ENCODE results near the gene TNFAIP8. TPM values are rescaled to one million over a fixed set of nuclear protein-coding genes. Genes with fewer than 3 reads are reported as not detected.
A peak's percentile ranks its signal among the peaks of the same experiment; 100 is the strongest.

The TNFAIP8 gene
- 120 TPM for total RNA-seq
- polyA plus RNA-seq: 100 to 1,000 TPM; 183 to 244 (median 202) TPM

DNA sequence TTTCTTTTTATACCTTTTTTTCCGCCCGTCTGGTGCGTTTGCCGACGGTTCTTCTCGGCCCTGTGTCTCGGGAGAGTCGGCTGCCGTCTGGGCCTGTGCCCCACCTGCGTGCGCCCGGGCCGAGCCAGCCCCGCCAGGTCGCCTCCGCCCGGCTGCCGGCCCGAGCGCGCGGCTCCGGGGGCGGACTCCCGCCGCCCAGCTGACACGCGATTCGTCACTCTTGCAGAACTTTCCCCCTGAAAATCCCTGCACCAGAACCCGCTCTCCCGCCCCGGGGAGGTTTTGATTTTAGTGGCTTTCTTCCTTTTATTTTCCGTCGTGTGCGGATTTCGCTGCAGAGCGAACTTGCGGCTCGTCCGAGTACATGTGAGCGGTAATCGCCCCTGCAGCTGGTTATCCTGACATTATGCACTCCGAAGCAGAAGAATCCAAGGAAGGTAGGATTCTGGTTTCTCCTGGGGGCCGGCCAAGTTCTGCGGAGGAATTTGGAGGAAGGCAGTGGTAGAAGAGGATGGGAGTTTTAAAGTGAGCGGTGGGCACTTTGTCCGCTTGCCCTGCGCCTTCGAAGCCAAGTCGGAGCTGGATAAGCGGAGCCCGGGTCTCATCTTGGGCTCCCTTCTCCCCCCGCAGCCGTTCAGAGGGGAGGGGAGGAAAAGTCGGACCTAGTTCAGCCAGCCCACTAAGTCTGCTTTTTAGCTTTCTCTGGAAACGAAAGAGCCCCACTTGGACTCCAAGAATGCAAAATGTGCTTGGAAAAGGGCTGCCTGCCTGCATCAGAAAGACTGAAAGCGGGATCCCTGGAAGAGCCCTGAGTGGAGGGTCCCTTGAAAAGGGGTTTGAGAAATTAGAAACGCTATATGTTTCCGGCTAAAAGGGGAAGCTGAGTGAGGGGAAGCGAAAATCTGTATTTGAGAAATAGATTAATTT, at the start of gene TNFAIP8:
Gene TNFAIP8 (plus strand): TSS at position 335 of the 927 bp plus-strand sequence. CDS start 72 bp downstream, at position 407.
- Histone ChIP-seq H3K27me3 (ENCODE audit: control insufficient read depth, insufficient read depth, low read length) (no peaks in the 10 kb centered on the region), H3K36me3 (ENCODE audit: control insufficient read depth, insufficient read depth, low read length) (no peaks in the 10 kb centered on the region), H3K9me3 (ENCODE audit: control insufficient read depth in 2 of 2, low read length in 2 of 2) (no peaks in the 10 kb centered on the region), H3K4me3 (ENCODE audit: low read depth, low read length) (peak within 1 kb of the TSS; percentile 87), H3K4me1 (ENCODE audit: control insufficient read depth, insufficient read depth, low read length, poor library complexity, severe bottlenecking) (peaks cover 96% of the 10 kb centered on the region), H3K27ac (ENCODE audit: insufficient read depth, low read length, poor library complexity, severe bottlenecking) (peak within 1 kb of the TSS; percentile 75)
- peak; percentile 21 to 46 (median 46) for DNase-seq
- Mint-ChIP-seq H3K9me3 (no peaks in the 10 kb centered on the region), H3K4me3 (peak within 1 kb of the TSS; percentile 71 to 94 (median 90)), H3K27me3 (no peaks in the 10 kb centered on the region), H3K4me1 (peaks cover 49 to 95% (median 80%) of the 10 kb centered on the region in 4 donors), H3K27ac (peak within 1 kb of the TSS; percentile 93 to 97 (median 95)), H3K36me3 (peaks cover 20% of the 10 kb centered on the region)
- peak; percentile 36 to 40 for ATAC-seq (ENCODE audit: low read depth in 2 of 2)

- H3K36me3 Mint-ChIP-seq: peaks cover 29% of the 10 kb centered on the region
- Histone ChIP-seq H3K4me1 (ENCODE audit: control insufficient read depth, insufficient read depth, low read length, poor library complexity, severe bottlenecking) (peaks cover 97% of the 10 kb centered on the region), H3K9me3 (ENCODE audit: control insufficient read depth in 2 of 2, low read length in 2 of 2) (no peaks in the 10 kb centered on the region), H3K27ac (ENCODE audit: insufficient read depth, low read length, poor library complexity, severe bottlenecking) (no peak overlapping the region), H3K27me3 (ENCODE audit: control insufficient read depth, insufficient read depth, low read length) (no peaks in the 10 kb centered on the region), H3K4me3 (ENCODE audit: low read depth, low read length) (no peak overlapping the region), H3K36me3 (ENCODE audit: control insufficient read depth, insufficient read depth, low read length) (peaks cover 2% of the 10 kb centered on the region)
- DNase-seq: no peak
- H3K27ac Mint-ChIP-seq: no peak overlapping the region
- no peaks in the 10 kb centered on the region for H3K27me3 Mint-ChIP-seq
- no peak overlapping the region for H3K4me3 Mint-ChIP-seq
- ATAC-seq (ENCODE audit: low read depth in 2 of 2): no peak
- peaks cover 0 to 2% (median 0%) of the 10 kb centered on the region in 7 donors for H3K9me3 Mint-ChIP-seq
- H3K4me1 Mint-ChIP-seq: peaks cover 44 to 98% (median 78%) of the 10 kb centered on the region in 4 donors
Observed at GRCh38 chr5:119307170-119307569, 48.6 kb upstream of the TNFAIP8 start.

DNA sequence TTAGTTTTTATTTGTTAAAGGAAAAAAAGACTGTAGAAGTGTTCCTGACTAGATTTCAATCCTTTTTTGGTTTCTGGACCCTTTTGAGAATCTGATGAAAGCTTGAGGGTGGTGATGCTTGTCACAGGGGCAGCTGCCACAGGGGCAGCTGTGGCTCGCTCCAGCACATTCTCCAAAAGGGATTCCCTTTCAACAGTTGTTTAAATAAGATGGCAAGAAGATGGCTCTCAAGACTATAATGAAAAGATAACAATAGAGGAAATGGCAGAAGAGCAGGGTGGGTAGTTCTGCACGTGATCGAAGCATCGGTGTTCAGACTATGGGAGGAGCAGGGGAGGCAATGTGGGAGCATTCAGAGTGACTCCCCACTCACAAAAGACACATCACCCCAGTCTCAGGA, 46.5 kb upstream of the TNFAIP8 start:
- Mint-ChIP-seq H3K27ac (peak overlapping the region; percentile 89 to 98 (median 96)), H3K4me3 (peak overlapping the region; percentile 76 to 90 (median 80)), H3K9me3 (peaks cover 0 to 2% (median 0%) of the 10 kb centered on the region in 7 donors), H3K4me1 (peaks cover 44 to 98% (median 74%) of the 10 kb centered on the region in 4 donors), H3K27me3 (no peaks in the 10 kb centered on the region), H3K36me3 (peaks cover 26% of the 10 kb centered on the region)
- ATAC-seq (ENCODE audit: low read depth in 2 of 2): no peak
- Histone ChIP-seq H3K36me3 (ENCODE audit: control insufficient read depth, insufficient read depth, low read length) (no peaks in the 10 kb centered on the region), H3K27ac (ENCODE audit: insufficient read depth, low read length, poor library complexity, severe bottlenecking) (peak overlapping the region; percentile 72), H3K9me3 (ENCODE audit: control insufficient read depth in 2 of 2, low read length in 2 of 2) (no peaks in the 10 kb centered on the region), H3K4me3 (ENCODE audit: low read depth, low read length) (peak overlapping the region; percentile 70), H3K27me3 (ENCODE audit: control insufficient read depth, insufficient read depth, low read length) (no peaks in the 10 kb centered on the region), H3K4me1 (ENCODE audit: control insufficient read depth, insufficient read depth, low read length, poor library complexity, severe bottlenecking) (peaks cover 97% of the 10 kb centered on the region)
- DNase-seq: no peak

DNA sequence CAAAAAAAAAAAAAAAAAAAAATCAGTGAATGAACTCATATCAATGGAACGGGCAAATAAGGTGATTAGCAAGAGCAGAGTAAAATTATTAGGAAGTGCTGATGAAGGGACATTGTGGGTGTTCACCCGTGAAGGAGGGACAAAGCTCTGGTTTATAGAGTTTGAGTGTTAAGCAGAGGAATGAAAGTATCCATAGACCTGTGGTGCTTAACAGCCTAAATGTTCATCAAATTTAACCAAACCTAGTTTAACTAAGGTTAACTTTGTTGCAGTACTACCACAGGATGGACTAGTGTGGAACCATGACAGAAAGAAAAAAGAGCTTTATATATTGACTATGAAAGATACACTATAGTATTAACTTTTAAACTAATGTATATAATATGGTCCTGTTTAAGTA, 44.1 kb upstream of the TNFAIP8 start:
- H3K27me3 Mint-ChIP-seq: no peaks in the 10 kb centered on the region
- ATAC-seq (ENCODE audit: low read depth in 2 of 2) (no peak), DNase-seq (no peak)
- Histone ChIP-seq H3K4me3 (ENCODE audit: low read depth, low read length) (no peak overlapping the region), H3K36me3 (ENCODE audit: control insufficient read depth, insufficient read depth, low read length) (peaks cover 4% of the 10 kb centered on the region), H3K27ac (ENCODE audit: insufficient read depth, low read length, poor library complexity, severe bottlenecking) (no peak overlapping the region), H3K4me1 (ENCODE audit: control insufficient read depth, insufficient read depth, low read length, poor library complexity, severe bottlenecking) (peaks cover 97% of the 10 kb centered on the region), H3K9me3 (ENCODE audit: control insufficient read depth in 2 of 2, low read length in 2 of 2) (no peaks in the 10 kb centered on the region), H3K27me3 (ENCODE audit: control insufficient read depth, insufficient read depth, low read length) (no peaks in the 10 kb centered on the region)
- peak overlapping the region; percentile 7 to 93 (median 22) for H3K27ac Mint-ChIP-seq
- H3K36me3 Mint-ChIP-seq: peaks cover 22% of the 10 kb centered on the region
- peak overlapping the region in 2 of 4 donors; percentile 5 to 76 for H3K4me3 Mint-ChIP-seq
- peaks cover 0 to 2% (median 0%) of the 10 kb centered on the region in 7 donors for H3K9me3 Mint-ChIP-seq
- peaks cover 53 to 98% (median 73%) of the 10 kb centered on the region in 4 donors for H3K4me1 Mint-ChIP-seq

GRCh38 chr5:119312403-119312802, 43.4 kb upstream of the TNFAIP8 start:
- H3K27ac ChIP-seq (ENCODE audit: insufficient read depth, low read length, poor library complexity, severe bottlenecking): peak overlapping the region; percentile 70

DNA sequence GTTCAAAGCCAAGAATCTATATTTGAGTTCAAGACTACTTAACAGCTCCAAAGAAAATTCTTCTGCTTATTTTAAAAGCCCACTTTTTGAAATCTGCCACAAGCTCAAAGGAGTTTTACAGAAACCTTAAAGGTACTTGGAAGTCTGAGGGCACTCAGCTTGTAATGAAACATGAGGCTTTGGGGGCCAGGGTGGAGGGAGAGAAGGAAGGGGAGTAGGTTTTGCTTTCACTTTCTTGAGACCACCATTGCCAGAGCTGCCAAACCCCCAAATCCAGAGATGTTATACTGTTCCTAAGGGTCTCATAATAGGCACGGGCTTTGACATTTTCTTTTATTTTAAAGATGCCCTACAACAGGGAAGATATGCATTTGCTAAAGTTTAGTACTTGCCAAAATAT, 42.6 kb upstream of the TNFAIP8 start:
- ATAC-seq (ENCODE audit: low read depth in 2 of 2) (no peak), DNase-seq (no peak)
- Mint-ChIP-seq H3K27ac (peak overlapping the region in 2 of 3 donors; percentile 89 to 93), H3K4me1 (peaks cover 57 to 96% (median 73%) of the 10 kb centered on the region in 4 donors), H3K4me3 (peak overlapping the region in 3 of 4 donors; percentile 7 to 83 (median 64)), H3K27me3 (no peaks in the 10 kb centered on the region), H3K9me3 (peaks cover 0 to 2% (median 0%) of the 10 kb centered on the region in 7 donors), H3K36me3 (peaks cover 21% of the 10 kb centered on the region)
- Histone ChIP-seq H3K27me3 (ENCODE audit: control insufficient read depth, insufficient read depth, low read length) (no peaks in the 10 kb centered on the region), H3K36me3 (ENCODE audit: control insufficient read depth, insufficient read depth, low read length) (peaks cover 7% of the 10 kb centered on the region), H3K27ac (ENCODE audit: insufficient read depth, low read length, poor library complexity, severe bottlenecking) (peak overlapping the region; percentile 70), H3K4me1 (ENCODE audit: control insufficient read depth, insufficient read depth, low read length, poor library complexity, severe bottlenecking) (peaks cover 95% of the 10 kb centered on the region), H3K4me3 (ENCODE audit: low read depth, low read length) (peak overlapping the region; percentile 17), H3K9me3 (ENCODE audit: control insufficient read depth in 2 of 2, low read length in 2 of 2) (no peaks in the 10 kb centered on the region)

More at GRCh38 chr5:119312403-119312802, 43.4 kb upstream of the TNFAIP8 start:
- peaks cover 7% of the 10 kb centered on the region for H3K36me3 ChIP-seq (ENCODE audit: control insufficient read depth, insufficient read depth, low read length)
- peaks cover 56 to 95% (median 72%) of the 10 kb centered on the region in 4 donors for H3K4me1 Mint-ChIP-seq
- no peaks in the 10 kb centered on the region for H3K9me3 ChIP-seq (ENCODE audit: control insufficient read depth in 2 of 2, low read length in 2 of 2)
- H3K4me3 Mint-ChIP-seq: peak overlapping the region in 3 of 4 donors; percentile 23 to 83 (median 58)
- no peaks in the 10 kb centered on the region for H3K27me3 Mint-ChIP-seq
- H3K4me3 ChIP-seq (ENCODE audit: low read depth, low read length): no peak overlapping the region
- DNase-seq (no peak), ATAC-seq (ENCODE audit: low read depth in 2 of 2) (no peak)
- no peaks in the 10 kb centered on the region for H3K27me3 ChIP-seq (ENCODE audit: control insufficient read depth, insufficient read depth, low read length)
- H3K4me1 ChIP-seq (ENCODE audit: control insufficient read depth, insufficient read depth, low read length, poor library complexity, severe bottlenecking): peaks cover 96% of the 10 kb centered on the region
- peaks cover 0 to 2% (median 0%) of the 10 kb centered on the region in 7 donors for H3K9me3 Mint-ChIP-seq
- H3K36me3 Mint-ChIP-seq: peaks cover 22% of the 10 kb centered on the region
- H3K27ac Mint-ChIP-seq: peak overlapping the region in 2 of 3 donors; percentile 22 to 93

DNA sequence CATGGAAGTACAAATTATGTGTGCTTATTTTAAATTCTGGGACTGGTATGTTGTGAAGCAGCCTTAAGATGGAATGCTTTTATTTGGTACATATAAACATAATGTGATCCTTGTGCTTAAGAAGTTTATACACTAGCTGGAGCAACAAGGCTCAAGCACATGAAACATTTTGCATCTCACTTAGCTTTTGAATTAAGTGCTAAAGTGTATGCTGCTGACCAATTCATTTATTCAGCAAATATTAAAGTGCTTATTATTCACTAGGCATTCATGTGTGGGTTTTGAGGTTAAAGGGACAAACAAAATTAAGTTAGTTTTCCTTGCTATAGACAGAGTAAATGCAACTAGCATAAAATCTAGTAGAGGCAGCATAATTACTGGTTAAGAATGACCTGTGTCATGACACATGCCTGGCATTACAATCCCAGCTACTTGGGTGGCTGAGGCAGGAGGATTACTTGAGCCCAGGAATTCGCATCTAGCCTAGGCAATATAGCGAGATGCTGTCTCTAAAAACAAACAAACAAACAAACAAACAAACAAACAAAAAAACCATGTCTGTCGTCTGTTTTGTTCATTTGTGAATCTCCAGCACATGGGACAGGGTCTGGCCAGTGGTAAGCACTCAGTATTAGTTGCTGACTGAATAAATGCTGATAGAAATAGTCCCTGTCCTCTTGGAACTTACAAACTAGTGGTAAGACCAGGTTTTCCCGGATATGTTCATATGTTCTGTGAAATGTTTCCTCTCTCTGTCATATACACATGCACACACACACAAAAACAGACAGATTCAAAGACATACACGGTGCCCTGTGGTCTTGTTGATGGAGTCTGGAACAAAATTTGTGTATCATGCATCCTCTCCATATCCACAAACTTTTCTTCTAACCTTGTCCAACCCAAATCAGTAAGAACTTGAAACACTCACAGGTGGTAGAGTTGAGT, 41.9 kb upstream of the TNFAIP8 start:
- Histone ChIP-seq H3K4me1 (ENCODE audit: control insufficient read depth, insufficient read depth, low read length, poor library complexity, severe bottlenecking) (peaks cover 96% of the 10 kb centered on the region), H3K4me3 (ENCODE audit: low read depth, low read length) (peak overlapping the region; percentile 17), H3K27me3 (ENCODE audit: control insufficient read depth, insufficient read depth, low read length) (no peaks in the 10 kb centered on the region), H3K9me3 (ENCODE audit: control insufficient read depth in 2 of 2, low read length in 2 of 2) (no peaks in the 10 kb centered on the region), H3K27ac (ENCODE audit: insufficient read depth, low read length, poor library complexity, severe bottlenecking) (peak overlapping the region; percentile 70), H3K36me3 (ENCODE audit: control insufficient read depth, insufficient read depth, low read length) (peaks cover 7% of the 10 kb centered on the region)
- Mint-ChIP-seq H3K27me3 (no peaks in the 10 kb centered on the region), H3K4me3 (peak overlapping the region; percentile 24 to 83 (median 44)), H3K36me3 (peaks cover 19% of the 10 kb centered on the region), H3K9me3 (peaks cover 0 to 2% (median 0%) of the 10 kb centered on the region in 7 donors), H3K27ac (peak overlapping the region; percentile 84 to 93 (median 89)), H3K4me1 (peaks cover 54 to 96% (median 74%) of the 10 kb centered on the region in 4 donors)
- DNase-seq (peak in 1 of 3 donors; percentile 45), ATAC-seq (ENCODE audit: low read depth in 2 of 2) (no peak)
